ENCODE results near the gene CPNE1.
A peak's percentile ranks its signal among the peaks of the same experiment; 100 is the strongest.

The CPNE1 gene

GRCh38 chr20:35618263-35619131 lies 46.2 kb downstream of the CPNE1 start:
- DNase-seq: peak in 1 of 3 donors; percentile 9

DNA sequence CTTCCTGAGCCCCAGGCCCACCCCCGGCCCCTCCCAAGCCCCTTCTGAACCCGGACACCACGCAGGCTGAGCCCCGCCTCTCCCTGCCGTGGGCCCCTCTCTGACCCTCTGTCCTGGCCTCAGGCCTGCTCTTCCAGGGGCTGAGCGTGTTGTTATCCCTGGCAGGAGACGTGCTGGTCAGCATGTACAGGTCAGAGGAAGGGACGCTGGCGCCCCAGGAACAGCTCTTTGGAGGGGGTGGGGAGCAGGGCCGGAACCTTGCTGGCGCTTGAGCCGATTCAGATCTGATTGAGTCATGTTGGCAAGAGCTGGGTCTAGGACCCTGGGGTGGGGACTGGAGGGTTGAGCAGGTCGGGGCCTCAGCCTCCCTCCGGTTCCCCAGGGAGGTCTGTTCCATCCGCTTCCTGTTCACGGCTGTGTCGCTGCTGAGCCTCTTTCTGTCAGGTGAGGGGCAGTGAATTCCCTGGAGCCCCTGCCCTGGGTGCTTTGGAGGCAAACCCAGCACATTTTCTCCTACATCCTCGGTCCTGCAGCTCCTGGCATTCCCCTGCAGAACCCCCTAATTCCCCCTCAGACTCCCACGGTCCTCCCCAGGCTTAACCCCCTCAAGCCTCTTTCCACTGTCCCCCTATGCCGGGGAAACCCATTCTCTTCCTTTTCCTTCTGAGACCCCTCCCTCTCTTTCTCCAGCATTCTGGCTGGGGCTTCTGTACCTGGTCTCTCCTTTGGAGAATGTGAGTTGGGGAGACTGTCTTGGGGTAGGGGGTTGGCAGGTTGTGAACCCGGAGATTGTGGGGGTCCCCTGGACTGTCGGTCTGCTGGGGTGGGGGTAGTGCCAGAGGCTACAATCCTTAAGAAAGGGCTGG lies 47.1 kb downstream of the CPNE1 start:
- DNase-seq: peak in 2 of 3 donors; percentile 20 to 40

DNA sequence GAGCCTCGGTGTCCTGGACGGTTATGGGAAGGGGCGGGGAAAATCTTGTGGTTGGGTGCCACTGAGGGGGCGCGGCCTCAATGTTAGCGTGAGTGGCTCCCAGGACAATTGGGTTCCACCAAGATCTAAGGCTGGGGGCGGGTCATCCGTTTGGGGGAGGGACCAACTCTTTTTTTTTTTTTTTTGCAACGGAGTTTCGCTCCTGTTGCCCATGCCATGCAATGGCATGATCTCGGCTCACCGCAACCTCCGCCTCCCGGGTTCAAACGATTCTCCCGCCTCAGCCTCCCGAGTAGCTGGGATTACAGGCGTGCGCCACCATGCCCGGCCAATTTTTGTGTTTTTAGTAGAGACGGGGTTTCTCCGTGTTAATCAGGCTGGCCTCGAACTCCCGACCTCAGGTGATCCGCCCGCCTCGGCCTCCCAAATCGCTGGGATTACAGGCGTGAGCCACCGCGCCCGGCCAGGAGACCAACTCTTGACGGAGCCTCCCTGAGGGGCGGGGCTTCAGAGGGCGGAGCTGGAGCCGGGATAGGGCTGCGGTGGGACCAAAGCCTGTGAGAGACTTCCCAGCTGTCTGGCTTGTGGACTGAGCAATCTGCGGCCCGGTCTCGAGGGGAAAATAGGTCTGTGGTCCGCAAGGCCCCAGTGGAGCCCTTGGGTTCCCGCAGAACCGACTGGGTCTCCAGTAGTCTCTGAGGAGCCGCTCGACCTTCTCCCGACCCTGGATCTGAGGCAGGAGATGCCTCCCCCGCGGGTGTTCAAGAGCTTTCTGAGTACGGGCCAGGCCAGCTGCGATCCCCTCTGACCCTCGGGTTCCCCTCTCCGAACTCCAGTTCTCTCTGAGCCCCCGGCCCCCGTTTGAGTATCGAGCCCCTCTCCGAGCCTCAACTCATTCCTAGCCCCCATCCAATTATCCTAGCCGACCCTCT lies 48.0 kb downstream of the CPNE1 start:
- peak; percentile 83 to 100 (median 91) for DNase-seq

DNA sequence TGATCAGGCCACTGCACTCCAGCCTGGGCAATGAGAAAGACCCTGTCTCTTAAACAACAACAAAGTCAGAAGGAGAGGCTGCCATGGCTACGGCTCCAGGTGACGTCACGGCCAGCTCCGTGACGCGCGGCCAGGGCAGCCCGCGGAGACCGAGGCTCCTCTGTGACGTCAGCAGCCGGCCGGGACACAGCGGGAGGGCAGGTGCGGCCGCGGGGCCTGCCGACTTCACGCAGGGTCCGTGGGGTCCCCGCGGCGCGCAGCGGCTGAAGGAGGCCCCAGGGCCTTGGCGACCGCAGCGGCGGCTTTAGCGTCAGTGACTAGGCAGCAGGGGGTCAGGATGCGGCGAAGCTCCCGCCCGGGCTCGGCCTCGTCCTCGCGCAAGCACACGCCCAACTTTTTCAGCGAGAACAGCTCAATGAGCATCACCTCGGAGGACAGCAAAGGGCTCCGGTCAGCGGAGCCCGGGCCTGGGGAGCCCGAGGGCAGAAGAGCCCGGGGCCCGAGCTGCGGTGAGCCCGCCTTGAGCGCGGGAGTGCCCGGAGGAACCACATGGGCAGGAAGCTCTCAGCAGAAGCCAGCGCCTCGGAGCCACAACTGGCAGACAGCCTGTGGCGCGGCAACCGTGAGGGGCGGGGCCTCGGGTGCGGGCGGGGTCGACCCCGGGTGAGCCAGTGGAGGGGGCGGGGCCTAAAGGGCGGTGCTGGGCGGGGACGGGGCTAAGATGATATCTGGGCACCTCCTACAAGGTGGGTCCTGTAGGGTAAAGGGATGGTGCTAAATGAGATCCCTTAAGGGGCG lies 48.8 kb downstream of the CPNE1 start, which contains the start of gene SPAG4:
Gene SPAG4 (plus strand): TSS at position 163 of the 798 bp plus-strand sequence. CDS start 175 bp downstream, at position 338.
- DNase-seq: peak; percentile 71 to 100 (median 99)

DNA sequence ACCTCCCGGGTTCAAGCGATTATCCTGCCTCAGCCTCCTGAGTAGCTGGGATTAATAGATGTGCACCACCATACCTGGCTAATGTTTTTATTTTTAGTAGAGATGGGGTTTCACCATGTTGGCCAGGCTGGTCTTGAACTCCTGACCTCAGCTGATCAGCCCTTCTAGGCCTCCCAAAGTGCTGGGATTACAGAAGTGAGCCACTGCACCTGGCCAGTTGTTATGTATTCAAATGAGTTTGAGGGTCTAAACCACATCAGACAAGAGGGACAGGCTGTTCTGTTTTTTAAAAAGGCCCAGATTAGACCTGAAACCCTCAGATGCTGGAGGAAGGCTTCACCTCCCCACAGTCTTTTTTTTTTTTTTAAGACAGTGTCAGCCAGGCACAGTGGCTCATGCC lies 53.2 kb downstream of the CPNE1 start:
- DNase-seq: no peak

GRCh38 chr20:35610833-35611427 lies 53.8 kb downstream of the CPNE1 start:
- no peak for DNase-seq

GRCh38 chr20:35607003-35607735 lies 57.5 kb downstream of the CPNE1 start:
- DNase-seq: peak; percentile 68 to 84 (median 81)

- DNase-seq: no peak
These were observed 58.6 kb downstream of the CPNE1 start for GRCh38 chr20:35606127-35606526.

GRCh38 chr20:35604449-35604747 lies 60.3 kb downstream of the CPNE1 start:
- peak in 1 of 3 donors; percentile 50 for DNase-seq

DNA sequence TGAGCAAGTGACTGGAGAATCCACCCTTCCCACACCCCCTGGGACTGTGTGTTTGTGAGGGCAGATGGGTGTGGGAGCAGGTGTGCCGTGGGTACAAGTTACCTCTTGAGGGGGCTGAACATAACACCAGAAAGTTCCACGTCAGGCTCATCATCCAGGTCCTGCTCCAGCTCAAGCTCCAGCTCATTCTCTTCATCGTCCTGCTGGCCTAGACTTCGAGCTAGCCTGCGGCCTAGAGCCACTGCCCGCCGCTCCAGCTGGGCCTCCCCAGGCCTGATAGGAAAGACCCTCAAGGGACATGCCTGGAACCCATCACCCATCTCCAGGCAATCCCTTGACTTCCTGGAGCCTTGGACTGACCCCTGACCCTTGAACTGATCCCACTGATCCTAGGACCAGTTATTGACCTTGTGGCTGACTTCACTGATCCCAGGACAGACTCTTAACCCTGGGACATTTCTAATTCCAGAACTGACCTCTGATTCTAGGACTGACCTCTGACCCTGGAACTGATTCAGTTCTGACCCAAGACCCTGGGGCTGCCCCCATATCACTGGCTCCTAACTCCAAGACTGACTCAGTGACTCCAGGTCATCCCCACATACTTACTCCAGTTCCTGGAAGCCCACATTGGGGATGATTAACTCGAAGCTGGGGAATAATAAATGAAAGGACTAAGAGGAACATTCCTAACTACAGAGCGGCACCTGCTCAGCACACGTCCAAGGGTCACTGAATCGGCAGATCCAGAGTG lies 60.8 kb downstream of the CPNE1 start:
- no peak for DNase-seq

GRCh38 chr20:35602851-35603495 lies 61.7 kb downstream of the CPNE1 start:
- no peak for DNase-seq

GRCh38 chr20:35601990-35602389 lies 62.7 kb downstream of the CPNE1 start:
- no peak for DNase-seq

DNA sequence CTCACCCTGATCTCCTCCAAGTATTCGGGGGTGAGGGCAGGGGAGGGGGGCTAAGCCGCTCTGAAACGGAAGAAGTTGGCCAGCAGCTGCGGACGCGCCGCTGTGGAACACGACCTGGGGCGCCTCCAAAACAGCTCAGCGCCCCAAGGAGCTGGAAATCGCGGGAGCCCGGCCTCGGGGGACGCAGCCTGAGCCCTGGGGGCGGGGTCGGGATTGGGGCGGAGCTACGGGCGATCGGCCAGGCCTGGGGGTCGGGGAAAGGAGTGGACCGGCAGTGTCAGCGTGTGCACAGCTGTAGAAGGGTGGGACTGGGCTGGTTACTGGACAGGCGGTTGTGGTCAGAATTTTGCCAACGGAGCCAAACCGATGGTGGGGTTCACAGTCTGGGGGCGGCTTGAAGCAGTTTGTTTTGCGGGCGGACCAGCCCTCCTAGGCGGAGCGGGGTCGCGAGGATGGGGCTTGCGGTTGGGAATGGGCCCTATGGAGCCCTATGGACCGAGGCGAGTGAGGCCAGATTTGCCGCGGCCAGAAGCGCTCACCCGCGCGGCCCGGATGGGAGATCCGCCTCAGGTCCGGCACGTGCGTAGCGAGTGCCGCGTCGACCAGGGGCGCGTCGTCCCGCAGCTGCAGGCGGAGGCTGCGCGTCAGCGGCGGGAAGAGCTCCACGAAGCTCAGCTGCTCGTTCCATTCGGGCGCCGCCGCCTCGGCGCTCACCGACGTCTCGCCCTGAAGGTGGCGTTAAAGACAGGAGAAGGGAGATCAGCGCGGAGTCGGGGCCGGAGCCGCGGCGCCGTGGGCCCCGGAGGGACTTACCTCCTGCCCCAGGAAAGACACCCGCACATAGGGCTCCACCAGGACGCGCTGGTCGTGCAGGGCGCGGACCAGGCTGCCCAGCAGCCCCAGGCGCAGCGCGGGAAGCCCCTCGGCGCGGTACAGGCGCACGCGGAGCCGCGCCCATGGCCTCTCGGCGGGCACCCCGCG lies 63.4 kb downstream of the CPNE1 start:
- DNase-seq: peak; percentile 79 to 89 (median 83)

DNA sequence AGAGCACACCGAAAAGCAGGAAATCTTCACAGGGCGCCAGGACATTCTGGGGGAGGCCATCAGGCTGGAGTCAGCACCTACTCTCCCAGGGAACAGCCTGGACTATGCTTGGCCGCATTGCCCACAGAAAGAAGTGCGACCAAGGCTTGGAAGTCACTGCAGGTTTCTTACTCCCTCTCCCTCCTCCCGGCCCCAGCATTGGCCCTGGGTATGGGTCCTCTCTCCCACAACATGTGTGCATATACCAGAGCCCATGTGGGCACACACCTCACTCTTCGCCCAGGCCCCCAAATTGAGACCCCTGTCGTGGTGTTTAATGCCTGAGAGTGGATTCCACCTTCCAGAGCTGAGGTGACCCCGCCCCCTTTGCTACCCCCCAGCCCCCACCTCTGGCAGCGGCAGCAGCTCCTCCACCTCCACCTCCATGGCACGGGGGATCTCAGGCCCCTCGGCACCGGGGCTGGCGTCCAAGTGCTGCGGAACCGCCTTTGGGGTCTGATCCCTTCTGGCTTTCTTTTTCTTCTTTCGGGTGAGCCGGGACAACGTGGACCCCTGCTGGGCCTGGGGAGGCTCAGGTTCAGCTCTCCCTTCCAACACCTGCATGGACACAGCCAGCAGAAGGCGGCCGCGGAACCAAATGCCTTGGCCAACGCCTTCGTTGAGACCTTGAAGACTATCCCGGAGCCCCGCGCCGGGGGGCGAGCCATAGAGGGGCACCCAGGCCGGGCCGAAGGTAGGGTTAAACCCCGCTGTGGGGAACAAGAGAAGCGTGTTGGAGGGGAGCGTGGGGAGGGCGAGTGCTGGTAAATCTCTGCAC lies 64.3 kb downstream of the CPNE1 start:
- DNase-seq: no peak

DNA sequence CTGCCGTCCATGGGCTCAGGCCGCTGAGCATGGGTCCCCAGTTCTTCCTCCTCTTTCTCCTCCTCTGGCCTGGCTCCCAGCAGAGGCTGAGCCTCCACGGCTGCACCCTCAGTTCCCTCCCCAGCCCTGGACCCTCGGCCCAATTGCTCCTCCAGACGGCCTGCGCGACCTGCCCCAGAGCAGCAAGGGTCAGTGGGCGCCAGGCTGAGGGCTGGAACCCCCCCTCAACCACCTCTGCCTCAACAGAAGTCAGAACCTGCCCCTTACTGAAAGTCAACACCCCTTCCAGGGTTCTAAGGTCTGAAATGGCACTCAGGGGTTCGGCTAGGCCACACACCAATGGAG lies 65.0 kb downstream of the CPNE1 start:
- no peak for DNase-seq

- DNase-seq: no peak
These were observed 65.6 kb downstream of the CPNE1 start for GRCh38 chr20:35598899-35599775.
